ELR (cell line): ENCODE results near the gene SCYL1.

Experiments
- DNase-seq: peaks from one replicate; pipeline ENCODE4 v3.0.0-alpha.2; 2015; ENCODE audit warnings: low read depth

Gene SCYL1

GRCh38 chr11:65493367-65494176 lies 31.3 kb upstream of the SCYL1 start:
- DNase-seq, result peak; percentile 99

GRCh38 chr11:65496304-65497140 lies 28.4 kb upstream of the SCYL1 start:
- DNase-seq, result peak; percentile 42

GRCh38 chr11:65497141-65498041 lies 27.5 kb upstream of the SCYL1 start:
- peak; percentile 98 for DNase-seq

GRCh38 chr11:65498042-65498726 lies 26.7 kb upstream of the SCYL1 start:
- peak; percentile 69 for DNase-seq

- DNase-seq, result no peak
These were observed 26.2 kb upstream of the SCYL1 start for GRCh38 chr11:65498727-65498976.

GRCh38 chr11:65498977-65499712 lies 25.7 kb upstream of the SCYL1 start, which contains the start of gene MALAT1:
TSS of gene MALAT1 (plus strand) at chr11:65499045.
- DNase-seq, result peak; percentile 97

GRCh38 chr11:65499713-65500386 lies 25.0 kb upstream of the SCYL1 start:
- no peak for DNase-seq

- peak; percentile 69 for DNase-seq
These were observed 24.3 kb upstream of the SCYL1 start for GRCh38 chr11:65500387-65501185.

- DNase-seq, result peak; percentile 43
These were observed 23.8 kb upstream of the SCYL1 start for GRCh38 chr11:65501186-65501471.

GRCh38 chr11:65501472-65502273 lies 23.2 kb upstream of the SCYL1 start:
- DNase-seq, result peak; percentile 49

- peak; percentile 33 for DNase-seq
These were observed 22.7 kb upstream of the SCYL1 start for GRCh38 chr11:65502274-65502554.

- DNase-seq, result peak; percentile 71
These were observed 22.1 kb upstream of the SCYL1 start for GRCh38 chr11:65502555-65503367.

GRCh38 chr11:65503368-65503948 lies 21.4 kb upstream of the SCYL1 start:
- no peak for DNase-seq

- peak; percentile 63 for DNase-seq
These were observed 20.8 kb upstream of the SCYL1 start for GRCh38 chr11:65503949-65504673.

GRCh38 chr11:65504674-65505465 lies 20.0 kb upstream of the SCYL1 start:
- peak; percentile 37 for DNase-seq
